H1 (cell line): Measurements from ENCODE around the gene ORC3. TPM values are rescaled to one million over a fixed set of nuclear protein-coding genes. Genes with fewer than 3 reads are reported as not detected.

ENCODE experiments used
- CTCF ChIA-PET: fragments of 300-600 bp; sonication (Branson Sonifier 250); formaldehyde crosslinking; loops from one replicate; lab custom pipeline; 2021; ENCODE audit not compliant: partially characterized antibody; lab: Charles Lee
- POLR2A ChIA-PET: fragments of 300-600 bp; sonication (Branson Sonifier 250); formaldehyde crosslinking; loops from one replicate; lab custom pipeline; 2021; ENCODE audit warnings: inconsistent platforms; ENCODE audit not compliant: partially characterized antibody; lab: Charles Lee
- DNase-seq, 2 experiments: peaks; one replicate each; pipeline versions ENCODE4 v3.0.0 to v3.0.0-alpha.2; 2010 to 2022; ENCODE audit warnings: low spot score in 2 of 2, low read depth in 1 of 2, mixed read lengths in 1 of 2
- FAIRE-seq: peaks from 2 replicates; lab custom pipeline; 2011; peaks lifted over from hg19 to GRCh38; lab: Jason Lieb, UNC
- H2AFZ ChIP-seq: 2 replicates; pipeline ENCODE4 v1.8.1; 2012; ENCODE audit warnings: low read length, inconsistent platforms
- H2AK5ac ChIP-seq: 2 replicates; pipeline ENCODE4 v1.6.1; 2013; ENCODE audit warnings: low read depth, low read length
- H2BK120ac ChIP-seq: replicated peaks from 2 replicates; pipeline ENCODE3; 2013; ENCODE audit warnings: low read depth, low read length, inconsistent platforms
- H2BK12ac ChIP-seq: 2 replicates; pipeline ENCODE4 v1.6.1; 2013; ENCODE audit warnings: low read depth, low read length
- H2BK15ac ChIP-seq: 2 replicates; pipeline ENCODE4 v1.6.1; 2013; ENCODE audit warnings: low read length
- H2BK20ac ChIP-seq: 2 replicates; pipeline ENCODE4 v1.6.1; 2013; ENCODE audit warnings: low read length
- H2BK5ac ChIP-seq: 2 replicates; pipeline ENCODE4 v1.6.1; 2013; ENCODE audit warnings: low read depth, low read length
- H3K14ac ChIP-seq: 2 replicates; pipeline ENCODE4 v1.6.1; 2013; ENCODE audit warnings: inconsistent platforms; ENCODE audit not compliant: insufficient read length
- H3K18ac ChIP-seq: 2 replicates; pipeline ENCODE4 v1.6.1; 2013; ENCODE audit warnings: low read length; ENCODE audit errors: extremely low read depth
- H3K23ac ChIP-seq: 2 replicates; pipeline ENCODE4 v1.6.1; 2013; ENCODE audit warnings: inconsistent platforms; ENCODE audit not compliant: insufficient read length
- H3K23me2 ChIP-seq: 2 replicates; pipeline ENCODE4 v1.6.1; 2013; ENCODE audit warnings: low read depth, low read length
- H3K27ac ChIP-seq: 2 replicates; pipeline ENCODE4 v1.6.1; 2011; ENCODE audit warnings: low read depth, low read length, inconsistent platforms
- H3K27me3 ChIP-seq, 4 experiments: replicated peaks in 1 of 4; 1 replicate in 1 of 4; 2 replicates in 3 of 4; pipeline versions ENCODE4 v1.6.1 to v1.8.1; 2011 to 2013; ENCODE audit warnings: low read length in 3 of 4, mild to moderate bottlenecking in 3 of 4, inconsistent platforms in 2 of 4, mixed read lengths in 2 of 4, moderate library complexity in 1 of 4; ENCODE audit not compliant: control insufficient read depth in 3 of 4, insufficient read depth in 3 of 4; ENCODE audit errors: extremely low read depth in 1 of 4
- H3K36me3 ChIP-seq, 4 experiments: 2 replicates each; pipeline versions ENCODE4 v1.6.1 to v1.8.1; 2011 to 2013; ENCODE audit warnings: mild to moderate bottlenecking in 4 of 4, low read length in 3 of 4, moderate library complexity in 2 of 4, control low read depth in 1 of 4, inconsistent platforms in 1 of 4; ENCODE audit not compliant: insufficient read depth in 4 of 4, control insufficient read depth in 2 of 4
- H3K4ac ChIP-seq: replicated peaks from 2 replicates; pipeline ENCODE3; 2013; ENCODE audit warnings: low read length, low read depth, mixed read lengths, inconsistent platforms; ENCODE audit not compliant: insufficient read length
- H3K4me1 ChIP-seq, 4 experiments: replicated peaks in 1 of 4; 1 replicate in 1 of 4; 2 replicates in 3 of 4; pipeline versions ENCODE4 v1.6.1 to v1.8.1; 2011 to 2013; ENCODE audit warnings: low read length in 3 of 4, inconsistent platforms in 2 of 4, mixed read lengths in 1 of 4; ENCODE audit not compliant: insufficient read depth in 4 of 4, control insufficient read depth in 3 of 4
- H3K4me2 ChIP-seq, 2 experiments: 2 replicates each; pipeline versions ENCODE4 v1.6.1 to v1.8.1; 2011 to 2013; ENCODE audit warnings: low read depth in 2 of 2, low read length in 2 of 2, control low read depth in 1 of 2, inconsistent platforms in 1 of 2, mild to moderate bottlenecking in 1 of 2; ENCODE audit not compliant: insufficient read depth in 1 of 2
- H3K4me3 ChIP-seq, 4 experiments: fragments of 200-600, 300-600 bp in 1 of 4; sonication (generic), shearing (Covaris generic), sonication (Bioruptor Twin) in 1 of 4; 2 replicates each; pipeline versions ENCODE4 v1.5.1 to v1.8.1; 2011 to 2016; ENCODE audit warnings: low read length in 4 of 4, low read depth in 3 of 4, control low read depth in 2 of 4, inconsistent platforms in 2 of 4, mild to moderate bottlenecking in 2 of 4, mixed read lengths in 1 of 4, moderate library complexity in 1 of 4; ENCODE audit not compliant: insufficient read depth in 2 of 4; ENCODE audit errors: extremely low read depth in 1 of 4
- H3K56ac ChIP-seq: replicated peaks from 2 replicates; pipeline ENCODE3; 2013; ENCODE audit warnings: low read depth, mild to moderate bottlenecking, mixed read lengths, low read length, inconsistent platforms; ENCODE audit not compliant: insufficient read length
- H3K79me1 ChIP-seq: 2 replicates; pipeline ENCODE4 v1.6.1; 2013; ENCODE audit warnings: low read depth, low read length, control low read depth
- H3K79me2 ChIP-seq, 2 experiments: 2 replicates each; pipeline versions ENCODE4 v1.6.1 to v1.8.1; 2012 to 2013; ENCODE audit warnings: low read length in 2 of 2, mild to moderate bottlenecking in 2 of 2, inconsistent platforms in 1 of 2; ENCODE audit not compliant: insufficient read depth in 2 of 2, control insufficient read depth in 1 of 2
- H3K9ac ChIP-seq, 4 experiments: replicated peaks in 1 of 4; 1 replicate in 1 of 4; 2 replicates in 3 of 4; pipeline versions ENCODE4 v1.6.1 to v1.8.1; 2011 to 2013; ENCODE audit warnings: low read depth in 3 of 4, low read length in 3 of 4, control low read depth in 2 of 4, mild to moderate bottlenecking in 2 of 4, moderate library complexity in 2 of 4, inconsistent platforms in 1 of 4; ENCODE audit errors: extremely low read depth in 1 of 4
- H3K9me3 ChIP-seq, 2 experiments: 2 replicates each; pipeline versions ENCODE4 v1.6.1 to v1.8.1; 2012 to 2013; ENCODE audit warnings: mild to moderate bottlenecking in 2 of 2, moderate library complexity in 2 of 2, control low read depth in 1 of 2, inconsistent platforms in 1 of 2, low read depth in 1 of 2, low read length in 1 of 2, mixed read lengths in 1 of 2; ENCODE audit not compliant: insufficient read depth in 2 of 2
- H4K20me1 ChIP-seq, 2 experiments: replicated peaks in 1 of 2; 2 replicates each; pipeline versions ENCODE3 to v1.8.1; 2011 to 2013; ENCODE audit warnings: inconsistent platforms in 2 of 2, low read length in 2 of 2, mild to moderate bottlenecking in 1 of 2; ENCODE audit not compliant: insufficient read depth in 2 of 2, control insufficient read depth in 1 of 2
- H4K5ac ChIP-seq: 2 replicates; pipeline ENCODE4 v1.6.1; 2013; ENCODE audit warnings: low read length, low read depth, mixed read lengths, inconsistent platforms; ENCODE audit not compliant: insufficient read length
- H4K8ac ChIP-seq: 2 replicates; pipeline ENCODE4 v1.8.0; 2013; ENCODE audit warnings: mild to moderate bottlenecking, moderate library complexity, low read length, inconsistent platforms; ENCODE audit not compliant: insufficient read depth; ENCODE audit errors: extremely low read depth
- H4K91ac ChIP-seq: replicated peaks from 2 replicates; pipeline ENCODE3; 2013; ENCODE audit warnings: low read length, mixed read lengths, inconsistent platforms; ENCODE audit not compliant: insufficient read length
- ATF2 ChIP-seq: IDR thresholded peaks from 2 replicates; pipeline ENCODE4 v1.6.1; 2012; ENCODE audit warnings: low read length, inconsistent platforms
- CBX5 ChIP-seq: fragments of 300-800, 300-1000 bp; sonication (generic); IDR thresholded peaks from 2 replicates; pipeline ENCODE4 v1.7.1; 2016; ENCODE audit warnings: antibody characterized with exemption, low read length, low read depth
- CTBP2 ChIP-seq: IDR thresholded peaks from 2 replicates; pipeline ENCODE4 v1.7.0; 2011; ENCODE audit warnings: borderline replicate concordance, mild to moderate bottlenecking, moderate library complexity, mixed read lengths, low read length; ENCODE audit not compliant: insufficient read depth, insufficient read length
- WGBS, 2 experiments: shearing (Covaris generic) in 1 of 2; methylation state at CpG; one replicate each; pipeline versions ENCODE4 v1.1.6 to v1.1.7; 2013 to 2015; ENCODE audit warnings: low lambda C conversion rate in 2 of 2, mixed read lengths in 2 of 2, inconsistent platforms in 1 of 2, low coverage in 1 of 2, missing lambda C conversion rate in 1 of 2; ENCODE audit not compliant: insufficient replicate concordance in 2 of 2, insufficient coverage in 1 of 2, insufficient read length in 1 of 2; ENCODE audit errors: extremely low coverage in 1 of 2, missing lambda C conversion rate in 1 of 2; 5-methylcytosine and 5-hydroxymethylcytosine counted together
- polyA plus RNA-seq, 7 experiments: library from polyadenylated mRNA; depleted of rRNA in 3 of 7; stranded (reverse) in 5 of 7; unstranded in 2 of 7; fragments of >200 nt in 5 of 7; fragments of 200-250 nt in 2 of 7; gene quantifications; 1 replicate in 5 of 7; 2 replicates in 1 of 7; 4 replicates in 1 of 7; pipeline versions ENCODE4 v1.2.1 to v1.2.3, GENCODE V29; 2011 to 2013; ENCODE audit warnings: missing spikeins in 2 of 7, mixed read lengths in 2 of 7
- total RNA-seq: library from RNA; stranded (reverse); fragmentation: NEBNext Ultra II Directional; extraction: Animal tissue kit (Norgen Biotek cat#: 25700); gene quantifications from 2 replicates; pipeline ENCODE4 v1.2.1, GENCODE V29; 2021

ORC3 gene
- total and polyA plus RNA-seq, 2 of the 8 experiments (the other 6 are each of a cell fraction or from before 2014, with no cell fraction given), result 35.9 to 60.9 TPM

- Histone ChIP-seq H3K27me3 (no peaks in the 10 kb centered on the region), H3K79me1 (no peaks in the 10 kb centered on the region), H3K18ac (no peak overlapping the region), H3K27ac (no peak overlapping the region), H2AK5ac (no peak overlapping the region), H3K79me2 (no peaks in the 10 kb centered on the region), H2AFZ (no peak overlapping the region), H3K36me3 (peaks cover 0 to 27% (median 2%) of the 10 kb centered on the region in 4 experiments; a peak in 3 of 8 replicates), H3K9ac (no peak overlapping the region), H4K5ac (no peak overlapping the region), H3K9me3 (no peaks in the 10 kb centered on the region), H3K4ac (no peak overlapping the region), H2BK15ac (no peak overlapping the region), H4K91ac (no peak overlapping the region), H4K8ac (no peak overlapping the region), H3K4me2 (no peak overlapping the region), H2BK12ac (no peak overlapping the region), H3K4me1 (no peaks in the 10 kb centered on the region), H3K23me2 (no peaks in the 10 kb centered on the region), H2BK20ac (no peak overlapping the region), H2BK120ac (no peak overlapping the region), H3K14ac (no peak overlapping the region), H3K4me3 (no peak overlapping the region), H3K23ac (no peak overlapping the region), H4K20me1 (peaks cover 0 to 1% of the 10 kb centered on the region in 2 experiments), H2BK5ac (no peak overlapping the region), H3K56ac (no peak overlapping the region)
- CTCF ChIA-PET, result interaction anchor here (0.6 to 0.7 kb wide), 3 partner anchors 55 to 537 kb away, joined by 3 to 4 read pairs (median 3); no protein-coding TSS in a partner anchor
- TF ChIP-seq CBX5 (no peak), ATF2 (no peak), CTBP2 (no peak)
- POLR2A ChIA-PET, result interaction anchor here (1.2 to 1.6 kb wide), 2 partner anchors 9 to 12 kb away, joined by 4 to 5 read pairs; no protein-coding TSS in a partner anchor
- WGBS, 2 experiments, result 80% methylated on average over 2 of the region's 2 CpGs; no CpG with 5 or more reads in 1 of the 2 experiments
- no peak for FAIRE-seq
- no peak for DNase-seq
Measured at GRCh38 chr6:87628424-87628823, 38.5 kb downstream of the ORC3 start.
